GM12878 (cell line): ENCODE data around the gene IQUB.

Experiments
- CTCF ChIP-seq, 3 experiments: IDR thresholded peaks in 2 of 3; conservative IDR thresholded peaks in 1 of 3; 2 replicates each; pipeline ENCODE4 v1.5.1; 2011; ENCODE audit warnings: low read depth in 3 of 3, low read length in 3 of 3, mild to moderate bottlenecking in 3 of 3, control low read depth in 2 of 3, moderate library complexity in 2 of 3, inconsistent platforms in 1 of 3, mixed read lengths in 1 of 3; ENCODE audit not compliant: control insufficient read depth in 2 of 3, insufficient read depth in 1 of 3; ENCODE audit errors: extremely low read depth in 1 of 3
- POLR2A ChIP-seq: IDR thresholded peaks from 2 replicates; pipeline ENCODE4 v1.6.1; 2011; ENCODE audit warnings: low read depth, mild to moderate bottlenecking, low read length
- POLR2AphosphoS5 ChIP-seq: IDR thresholded peaks from 2 replicates; pipeline ENCODE4 v1.6.1; 2011; ENCODE audit warnings: mild to moderate bottlenecking, low read length, inconsistent platforms
- RB1 ChIP-seq: fragments of 450-650 bp; formaldehyde crosslinking; IDR thresholded peaks from 2 replicates; pipeline ENCODE4 v1.6.1; 2017; ENCODE audit warnings: mild to moderate bottlenecking, borderline replicate concordance
- SP1 ChIP-seq: IDR thresholded peaks from one replicate; pipeline ENCODE4 v1.6.1; 2011; ENCODE audit warnings: low read depth, low read length
- TCF3 ChIP-seq: IDR thresholded peaks from 2 replicates; pipeline ENCODE4 v1.6.1; 2012; ENCODE audit warnings: low read depth, mild to moderate bottlenecking, low read length, borderline replicate concordance; ENCODE audit not compliant: insufficient read depth
- USF2 ChIP-seq: IDR thresholded peaks from 2 replicates; pipeline ENCODE4 v1.6.1; 2011; ENCODE audit warnings: low read depth, low read length, improper control_type of control experiment, borderline replicate concordance

GRCh38 chr7:123435080-123435700 is 99.2 kb downstream of the IQUB start:
- TF ChIP-seq POLR2A (no peak), CTCF (IDR thresholded peaks at IDR 0.05 in 2 of 3, conservative IDR thresholded peaks at IDR 0.05 in 1 of 3; ENCODE audit: control insufficient read depth in 2 of 3, extremely low read depth in 1 of 3, insufficient read depth in 1 of 3, low read depth in 3 of 3, low read length in 3 of 3) (no peak), SP1 (no peak), POLR2AphosphoS5 (no peak), TCF3 (no peak), RB1 (no peak), USF2 (no peak)
